SK-MEL-5 (cell line): ENCODE results near the gene RIIAD1. TPM values are rescaled to one million over a fixed set of nuclear protein-coding genes. Genes with fewer than 3 reads are reported as not detected.

Source experiments
- DNase-seq: peaks from one replicate; pipeline ENCODE4 v3.0.0-alpha.2; 2016; ENCODE audit warnings: low read depth, low spot score
- in situ Hi-C: cut with HindIII; loops from 2 replicates; pipeline ENCODE4 v1.10.0; 2016; ENCODE audit warnings: low sequenced_read_pairs, high pct_unique_total_duplicates, low pct_unique_long_range_greater_than_20kb
- total RNA-seq: library from RNA; depleted of rRNA; stranded (reverse); fragments of >200 nt; shearing (Covaris generic); gene quantifications from 2 replicates; pipeline ENCODE4 v1.2.3, GENCODE V29; 2014

Gene RIIAD1
- total RNA-seq, 1 experiment from 2014 or later = not detected

- in situ Hi-C loops = no loop called here
- DNase-seq = no peak
Measured at GRCh38 chr1:151706464-151707415, 14.6 kb upstream of the RIIAD1 start.

GRCh38 chr1:151707541-151708065 lies 13.7 kb upstream of the RIIAD1 start:
- DNase-seq = no peak
- in situ Hi-C loops = no loop called here

- in situ Hi-C loops = no loop called here
- DNase-seq = no peak
Measured at GRCh38 chr1:151708891-151709290, 12.4 kb upstream of the RIIAD1 start.

- DNase-seq = peak; percentile 55
- in situ Hi-C loops = no loop called here
Measured at GRCh38 chr1:151710187-151710840, 11.0 kb upstream of the RIIAD1 start.

GRCh38 chr1:151711044-151711800 lies 10.1 kb upstream of the RIIAD1 start:
- DNase-seq = no peak
- in situ Hi-C loops = no loop called here

- DNase-seq = no peak
- in situ Hi-C loops = no loop called here
Measured at GRCh38 chr1:151711951-151712350, 9.4 kb upstream of the RIIAD1 start.

GRCh38 chr1:151713044-151713443 lies 8.3 kb upstream of the RIIAD1 start:
- in situ Hi-C loops = no loop called here
- no peak for DNase-seq

- in situ Hi-C loops = no loop called here
- DNase-seq = no peak
Measured at GRCh38 chr1:151713874-151714273, 7.4 kb upstream of the RIIAD1 start.

GRCh38 chr1:151714820-151715725 lies 6.2 kb upstream of the RIIAD1 start:
- DNase-seq = no peak
- in situ Hi-C loops = no loop called here

GRCh38 chr1:151715726-151716404 lies 5.5 kb upstream of the RIIAD1 start:
- in situ Hi-C loops = no loop called here
- peak; percentile 49 for DNase-seq

GRCh38 chr1:151716405-151716762 lies 4.9 kb upstream of the RIIAD1 start:
- in situ Hi-C loops = no loop called here
- no peak for DNase-seq

GRCh38 chr1:151716771-151717631 lies 4.3 kb upstream of the RIIAD1 start, which contains the start of gene CELF3:
TSS of gene CELF3 (minus strand) at chr1:151716803. CDS start at chr1:151716020, 783 bp downstream.
- in situ Hi-C loops = no loop called here

GRCh38 chr1:151718011-151718431 lies 3.3 kb upstream of the RIIAD1 start:
- in situ Hi-C loops = no loop called here
- DNase-seq = no peak

More at GRCh38 chr1:151716771-151717631, 4.3 kb upstream of the RIIAD1 start, which contains the start of gene CELF3:
- DNase-seq = peak; percentile 28

GRCh38 chr1:151718666-151719065 lies 2.7 kb upstream of the RIIAD1 start:
- no peak for DNase-seq
- in situ Hi-C loops = no loop called here

- in situ Hi-C loops = no loop called here
- DNase-seq = no peak
Measured at GRCh38 chr1:151720125-151720524, 1.2 kb upstream of the RIIAD1 start.
